ENCODE results near the gene APOD.

The APOD gene

DNA sequence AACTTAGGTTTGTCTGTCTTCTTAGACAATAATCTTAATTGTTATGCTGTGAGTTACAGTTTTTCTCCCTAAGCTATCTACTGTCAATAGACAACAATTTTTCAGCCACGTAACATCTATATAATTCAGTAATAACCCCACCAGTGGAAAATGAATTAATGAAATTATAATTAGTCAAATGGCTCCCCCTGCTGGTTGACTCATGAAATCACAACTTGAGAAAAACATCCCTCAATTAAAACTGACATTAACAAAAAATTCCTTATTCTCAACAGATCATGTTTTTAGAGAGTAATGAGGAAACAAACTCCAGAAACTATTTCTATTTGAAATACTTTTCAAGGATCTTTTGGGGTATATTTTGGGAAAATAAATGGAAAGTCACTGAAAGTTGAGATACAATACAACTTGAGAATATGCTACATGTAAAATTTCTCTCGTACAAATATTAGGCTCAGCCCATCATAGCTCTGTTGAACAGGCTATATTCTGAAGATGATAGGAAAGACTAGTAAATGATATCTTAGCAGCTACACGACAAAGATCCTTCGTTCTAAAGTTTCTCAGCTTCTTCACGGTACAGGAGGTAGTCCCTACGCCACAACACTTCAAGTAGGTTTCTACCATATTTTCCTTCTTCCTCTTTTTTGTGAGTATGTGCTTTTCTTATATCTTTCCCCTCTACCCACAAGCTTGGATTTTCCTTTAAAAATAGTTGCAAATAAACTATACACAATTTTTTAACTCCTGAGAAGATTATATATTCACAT, 61.3 kb downstream of the APOD start:
- no peak for DNase-seq

All from activated naive CD4-positive, alpha-beta T cell treated with Interleukin-2 at 50 U/mL for 16 hours (primary cell).